Tibial nerve (tissue), 4 donors: ENCODE measurements around the gene FAM167B. TPM values are rescaled to one million over a fixed set of nuclear protein-coding genes. Genes with fewer than 3 reads are reported as not detected.
"Not testable (repeated sequence)": the region's sequence is repeated elsewhere in the genome, so short reads cannot be mapped to it uniquely, and the experiment has no call there.

Experiments used
- DNase-seq, 2 donors: peaks; one replicate each; pipeline ENCODE4 v3.0.0-alpha.2; 2019; ENCODE audit warnings: low spot score in 2 of 2
- H3K27ac ChIP-seq, 4 donors: fragments of 200-600 bp; sonication (generic) in 3 of 4; one replicate each; pipeline ENCODE4 v1.5.1; 2017 to 2019; ENCODE audit warnings: mild to moderate bottlenecking in 1 of 4
- H3K27me3 ChIP-seq, 2 donors: fragments of 200-600 bp; sonication (generic) in 1 of 2; one replicate each; pipeline versions ENCODE4 v1.5.1 to v1.6.0; 2017 to 2019
- H3K36me3 ChIP-seq, 3 donors: fragments of 200-600 bp; sonication (generic); one replicate each; pipeline ENCODE4 v1.5.1; 2018 to 2019
- H3K4me1 ChIP-seq, 4 donors: fragments of 200-600 bp; sonication (generic) in 3 of 4; one replicate each; pipeline ENCODE4 v1.5.1; 2017 to 2019
- H3K4me3 ChIP-seq, 4 donors: fragments of 200-600 bp; sonication (generic) in 3 of 4; one replicate each; pipeline ENCODE4 v1.5.1; 2017 to 2019; ENCODE audit warnings: mild to moderate bottlenecking in 1 of 4, moderate library complexity in 1 of 4
- H3K9me3 ChIP-seq, 4 donors: fragments of 200-600 bp; sonication (generic) in 3 of 4; one replicate each; pipeline ENCODE4 v1.5.1; 2017 to 2019
- EP300 ChIP-seq, 2 donors: sonication (generic); formaldehyde crosslinking; IDR thresholded peaks; one replicate each; pipeline ENCODE4 v1.6.1; 2017; ENCODE audit warnings: antibody characterized with exemption in 2 of 2, mild to moderate bottlenecking in 1 of 2
- POLR2A ChIP-seq, 2 donors: fragments of 450-650 bp; IDR thresholded peaks; one replicate each; pipeline ENCODE4 v1.6.1; 2017; ENCODE audit warnings: antibody characterized with exemption in 2 of 2, mild to moderate bottlenecking in 2 of 2, moderate library complexity in 2 of 2
- WGBS, 2 donors: methylation state at CpG; one replicate each; pipeline ENCODE4 v1.1.5; 2018; 5-methylcytosine and 5-hydroxymethylcytosine counted together
- total RNA-seq, 4 donors: library from RNA; depleted of rRNA; stranded (reverse); fragments of >200 nt; gene quantifications; one replicate each; pipeline ENCODE4 v1.1.0, GENCODE V29; 2016
- TF ChIP-seq, protein P1 (sequence below), 5 experiments: fragments of 200-600 bp in 3 of 5; fragments of 450-650 bp in 2 of 5; sonication (generic) in 3 of 5; IDR thresholded peaks; one replicate each; pipeline ENCODE4 v1.5.1; 2016 to 2019; ENCODE audit warnings: antibody characterized with exemption in 5 of 5, mild to moderate bottlenecking in 3 of 5, moderate library complexity in 2 of 5

The FAM167B gene
- total RNA-seq, 4 donors from 2014 or later: 1.4 to 5.4 (median 3.5) TPM

DNA sequence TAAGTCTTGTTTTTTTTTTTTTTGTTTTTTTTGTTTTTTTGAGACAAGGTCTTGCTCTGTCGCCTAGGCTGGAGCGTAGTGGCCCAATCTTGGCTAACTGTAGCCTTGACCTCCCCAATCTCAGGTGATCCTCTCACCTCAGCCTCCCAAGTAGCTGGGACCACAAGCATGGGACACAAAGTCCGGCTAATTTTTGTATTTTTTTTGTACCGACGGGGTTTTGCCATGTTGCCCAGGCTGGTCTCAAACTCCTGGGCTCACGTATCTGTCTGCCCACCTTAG is 10.1 kb downstream of the FAM167B start:
- Histone ChIP-seq H3K9me3 (no peaks in the 10 kb centered on the region), H3K4me3 (no peak overlapping the region), H3K36me3 (no peaks in the 10 kb centered on the region), H3K27ac (no peak overlapping the region), H3K27me3 (no peaks in the 10 kb centered on the region), H3K4me1 (peaks cover 0 to 6% (median 0%) of the 10 kb centered on the region in 4 donors)
- DNase-seq: no peak
- 87 to 88% methylated on average over 6 of the region's 6 CpGs for WGBS, 2 donors
- TF ChIP-seq POLR2A (IDR thresholded peaks at IDR 0.05) (no peak), EP300 (IDR thresholded peaks at IDR 0.05) (no peak)
- TF ChIP-seq, protein P1, sequence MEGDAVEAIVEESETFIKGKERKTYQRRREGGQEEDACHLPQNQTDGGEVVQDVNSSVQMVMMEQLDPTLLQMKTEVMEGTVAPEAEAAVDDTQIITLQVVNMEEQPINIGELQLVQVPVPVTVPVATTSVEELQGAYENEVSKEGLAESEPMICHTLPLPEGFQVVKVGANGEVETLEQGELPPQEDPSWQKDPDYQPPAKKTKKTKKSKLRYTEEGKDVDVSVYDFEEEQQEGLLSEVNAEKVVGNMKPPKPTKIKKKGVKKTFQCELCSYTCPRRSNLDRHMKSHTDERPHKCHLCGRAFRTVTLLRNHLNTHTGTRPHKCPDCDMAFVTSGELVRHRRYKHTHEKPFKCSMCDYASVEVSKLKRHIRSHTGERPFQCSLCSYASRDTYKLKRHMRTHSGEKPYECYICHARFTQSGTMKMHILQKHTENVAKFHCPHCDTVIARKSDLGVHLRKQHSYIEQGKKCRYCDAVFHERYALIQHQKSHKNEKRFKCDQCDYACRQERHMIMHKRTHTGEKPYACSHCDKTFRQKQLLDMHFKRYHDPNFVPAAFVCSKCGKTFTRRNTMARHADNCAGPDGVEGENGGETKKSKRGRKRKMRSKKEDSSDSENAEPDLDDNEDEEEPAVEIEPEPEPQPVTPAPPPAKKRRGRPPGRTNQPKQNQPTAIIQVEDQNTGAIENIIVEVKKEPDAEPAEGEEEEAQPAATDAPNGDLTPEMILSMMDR (IDR thresholded peaks at IDR 0.05): no peak

DNA sequence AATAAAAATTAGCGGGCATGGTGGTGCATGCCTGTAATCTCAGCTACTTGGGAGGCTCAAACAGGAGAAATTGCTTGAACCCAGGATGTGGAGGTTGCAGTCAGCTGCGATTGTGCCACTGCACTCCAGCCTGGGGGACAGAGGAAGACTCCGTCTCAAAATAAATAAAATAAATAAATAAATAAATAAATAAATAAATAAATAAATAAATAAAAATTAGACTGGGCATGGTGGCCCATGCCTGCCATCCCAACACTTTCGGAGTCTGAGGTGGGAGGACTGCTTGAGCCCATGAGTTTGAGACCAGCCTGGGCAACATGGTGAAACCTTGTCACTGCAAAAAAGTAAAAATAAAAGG is 16.2 kb downstream of the FAM167B start:
- H3K9me3 ChIP-seq, H3K36me3 ChIP-seq, H3K4me3 ChIP-seq, DNase-seq, H3K27ac ChIP-seq, H3K4me1 ChIP-seq, H3K27me3 ChIP-seq: not testable (repeated sequence)
- WGBS, 2 donors: 92 to 95% methylated on average over 4 of the region's 4 CpGs

DNA sequence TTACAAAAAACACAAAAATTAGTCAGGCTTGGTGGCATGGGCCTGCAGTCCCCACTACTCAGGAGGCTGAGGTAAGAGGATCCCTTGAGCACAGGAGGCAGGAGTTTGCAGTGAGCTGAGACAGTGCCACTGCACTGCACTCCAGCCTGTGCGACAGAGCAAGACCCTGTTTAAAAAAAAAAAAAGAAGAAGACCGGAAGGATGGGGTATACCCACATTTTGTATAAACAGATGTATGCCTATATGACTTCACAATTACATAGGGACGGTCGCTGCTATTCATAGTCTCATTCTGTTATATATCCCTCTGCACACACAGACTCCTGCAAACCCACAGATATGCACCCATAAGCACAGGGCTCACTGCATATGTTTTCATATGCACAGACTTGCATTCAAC is 16.7 kb downstream of the FAM167B start:
- TF ChIP-seq, protein P1 (IDR thresholded peaks at IDR 0.05): no peak
- no peak for TF ChIP-seq POLR2A (IDR thresholded peaks at IDR 0.05)
- no peak for TF ChIP-seq EP300 (IDR thresholded peaks at IDR 0.05)
- Histone ChIP-seq H3K4me1 (no peaks in the 10 kb centered on the region), H3K27ac (no peak overlapping the region), H3K4me3 (no peak overlapping the region), H3K9me3 (no peaks in the 10 kb centered on the region), H3K36me3 (no peaks in the 10 kb centered on the region), H3K27me3 (no peaks in the 10 kb centered on the region)
- DNase-seq: no peak
- WGBS, 2 donors: 94 to 95% methylated on average over 4 of the region's 4 CpGs

DNA sequence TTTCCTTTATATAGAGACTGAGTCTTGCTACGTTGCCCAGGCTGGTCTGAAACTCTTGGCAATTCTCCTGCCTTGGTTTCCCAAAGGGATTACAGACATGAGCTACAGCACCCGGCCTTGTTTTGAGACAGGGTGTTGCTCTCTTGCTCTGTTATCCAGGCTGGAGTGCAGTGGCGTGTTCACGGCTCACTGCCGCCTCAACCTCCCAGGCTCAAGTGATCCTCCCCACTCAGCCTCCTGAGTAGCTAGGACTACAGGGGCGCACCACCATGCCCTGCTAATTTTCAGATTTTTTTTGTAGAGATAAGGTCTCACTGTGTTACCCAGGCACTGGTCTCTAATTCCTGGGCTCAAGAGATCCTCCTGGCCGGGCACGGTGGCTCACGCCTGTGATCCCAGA is 18.8 kb downstream of the FAM167B start:
- no peak for DNase-seq
- no peak overlapping the region for H3K4me3 ChIP-seq
- no peak overlapping the region for H3K27ac ChIP-seq
- no peaks in the 10 kb centered on the region for H3K27me3 ChIP-seq
- H3K4me1 ChIP-seq: no peaks in the 10 kb centered on the region
- no peaks in the 10 kb centered on the region for H3K9me3 ChIP-seq
- no peak for TF ChIP-seq EP300 (IDR thresholded peaks at IDR 0.05)
- 88% methylated on average over 9 of the region's 9 CpGs for WGBS, 2 donors
- H3K36me3 ChIP-seq: no peaks in the 10 kb centered on the region

DNA sequence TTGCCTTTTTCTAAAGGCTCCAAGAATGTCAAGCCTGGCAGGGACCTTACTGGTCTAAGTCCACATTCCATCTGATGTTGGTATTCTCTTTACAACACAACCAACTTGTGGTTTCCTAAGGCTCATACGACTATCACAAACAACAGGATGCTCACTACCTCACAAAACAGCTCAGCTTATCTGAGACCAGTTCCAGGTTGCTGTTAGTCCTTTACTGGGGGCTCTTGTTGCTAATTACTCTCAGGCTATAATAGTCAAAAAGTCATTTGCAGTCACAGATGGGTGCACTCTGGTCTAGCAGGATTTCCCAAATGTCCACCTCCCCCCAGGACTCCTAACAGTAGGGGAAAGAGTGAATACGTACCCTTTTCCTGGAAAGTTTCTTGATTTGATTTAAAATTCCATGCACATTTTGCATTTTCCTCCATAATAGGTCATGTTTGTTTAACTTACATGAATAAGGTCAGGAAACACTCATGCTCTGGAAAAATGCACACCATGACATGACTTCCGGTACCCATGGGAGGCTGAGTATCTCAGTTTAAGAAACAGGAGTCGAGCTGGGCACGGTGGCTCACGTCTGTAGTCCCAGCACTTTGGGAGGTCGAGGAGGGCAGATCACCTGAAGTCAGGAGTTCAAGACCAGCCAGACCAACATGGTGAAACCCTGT is 20.0 kb downstream of the FAM167B start:
- H3K27me3 ChIP-seq: peaks cover 0 to 3% of the 10 kb centered on the region in 2 donors
- TF ChIP-seq, protein P1 (IDR thresholded peaks at IDR 0.05): no peak
- no peak for TF ChIP-seq EP300 (IDR thresholded peaks at IDR 0.05)
- TF ChIP-seq POLR2A (IDR thresholded peaks at IDR 0.05): no peak
- no peaks in the 10 kb centered on the region for H3K9me3 ChIP-seq
- 39 to 59% methylated on average over 7 of the region's 7 CpGs for WGBS, 2 donors
- no peaks in the 10 kb centered on the region for H3K4me1 ChIP-seq
- no peaks in the 10 kb centered on the region for H3K36me3 ChIP-seq
- no peak overlapping the region for H3K27ac ChIP-seq
- H3K4me3 ChIP-seq: no peak overlapping the region
- no peak for DNase-seq

DNA sequence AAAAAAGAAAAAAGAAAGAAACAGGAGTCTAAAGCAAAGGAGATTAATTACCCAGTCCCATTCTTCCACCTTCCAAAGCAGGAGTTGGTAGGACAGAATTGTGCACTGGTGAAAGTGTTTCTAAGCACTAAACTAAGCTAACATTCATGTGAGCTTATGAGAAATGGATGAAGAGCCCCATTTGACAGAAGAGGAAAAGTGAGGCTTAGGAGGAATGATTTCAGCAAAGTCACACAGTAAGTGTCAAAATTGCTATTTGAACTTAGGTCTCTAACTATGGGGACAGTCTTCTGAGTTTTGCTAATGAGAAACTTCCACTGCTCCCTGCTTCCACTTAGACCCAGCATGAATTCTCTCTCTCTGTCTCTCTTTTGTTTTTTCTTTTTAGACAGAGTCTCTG is 22.7 kb downstream of the FAM167B start:
- no peak for DNase-seq

More for the DNA sequence above, 22.7 kb downstream of the FAM167B start:
- Histone ChIP-seq H3K27ac (no peak overlapping the region), H3K4me1 (no peaks in the 10 kb centered on the region), H3K27me3 (peaks cover 0 to 24% of the 10 kb centered on the region in 2 donors), H3K9me3 (no peaks in the 10 kb centered on the region), H3K36me3 (no peaks in the 10 kb centered on the region), H3K4me3 (no peak overlapping the region)
- TF ChIP-seq POLR2A (IDR thresholded peaks at IDR 0.05): no peak
- TF ChIP-seq EP300 (IDR thresholded peaks at IDR 0.05): no peak
- TF ChIP-seq, protein P1 (IDR thresholded peaks at IDR 0.05): no peak
